ENCODE data around the gene FAM3A.

FAM3A gene

DNA sequence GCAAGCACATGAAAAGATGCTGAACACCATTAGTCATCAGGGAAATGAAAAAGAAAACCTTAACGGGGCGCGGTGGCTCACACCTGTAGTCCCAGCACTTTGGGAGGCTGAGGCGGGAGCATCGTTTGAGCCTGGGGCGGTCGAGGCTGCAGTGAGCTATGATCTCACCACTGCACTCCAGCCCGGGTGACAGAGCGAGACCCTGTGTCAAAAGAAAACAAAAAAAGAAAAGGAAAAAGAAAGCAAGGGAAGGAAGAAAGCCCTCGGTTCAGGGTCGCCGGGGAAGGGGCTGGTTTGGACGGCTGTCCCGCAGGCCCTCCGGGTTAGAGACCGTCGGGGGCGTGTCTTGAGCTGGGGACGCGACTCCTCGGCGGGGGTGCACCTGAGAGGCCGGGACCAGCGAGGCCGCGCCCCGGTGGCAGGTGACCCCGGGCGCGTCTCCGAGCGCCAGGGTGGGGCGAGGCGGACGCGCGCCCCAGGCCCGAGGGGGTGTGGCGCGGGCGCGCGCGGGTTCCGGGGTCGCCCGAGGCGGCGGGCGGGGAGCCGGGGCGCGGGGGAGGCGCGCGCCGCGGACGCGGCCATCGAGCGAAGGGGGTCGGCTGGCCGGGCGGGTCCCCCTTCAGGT, 58.4 kb downstream of the FAM3A start:
- Histone ChIP-seq H3K4me3 (ENCODE audit: low read depth, low read length) (peak overlapping the region; percentile 60; the same call in 1 of the 2 replicates), H3K27me3 (ENCODE audit: control insufficient read depth, insufficient read depth, low read length) (no peaks in the 10 kb centered on the region), H3K9ac (ENCODE audit: low read depth, low read length) (no peak overlapping the region), H3K36me3 (ENCODE audit: control insufficient read depth, insufficient read depth, low read length) (peaks cover 13% of the 10 kb centered on the region; the same call in 1 of the 2 replicates), H3K27ac (ENCODE audit: low read depth, low read length) (no peak overlapping the region), H3K4me1 (ENCODE audit: control insufficient read depth, insufficient read depth, low read length) (no peaks in the 10 kb centered on the region), H3K9me3 (ENCODE audit: control insufficient read depth, insufficient read depth, low read length) (peaks cover 30% of the 10 kb centered on the region)
